Adrenal gland (tissue), 5 donors: ENCODE data around the gene WDR45B.

Source experiments
- CTCF ChIP-seq, 6 experiments: fragments of 450-650 bp in 4 of 6; fragments of 200-600 bp in 2 of 6; sonication (generic) in 1 of 6; IDR thresholded peaks; 1 replicate in 5 of 6; 2 replicates in 1 of 6; pipeline versions ENCODE4 v1.5.1 to v1.8.0; 2016 to 2021; ENCODE audit warnings: antibody characterized with exemption in 6 of 6, mild to moderate bottlenecking in 2 of 6, moderate library complexity in 1 of 6
- POLR2A ChIP-seq, 2 donors: fragments of 450-650 bp; IDR thresholded peaks; one replicate each; pipeline ENCODE4 v1.6.1; 2017; ENCODE audit warnings: antibody characterized with exemption in 2 of 2, mild to moderate bottlenecking in 2 of 2, moderate library complexity in 1 of 2
- donor health status: DM: no; HTN: no; CAD: no.

DNA sequence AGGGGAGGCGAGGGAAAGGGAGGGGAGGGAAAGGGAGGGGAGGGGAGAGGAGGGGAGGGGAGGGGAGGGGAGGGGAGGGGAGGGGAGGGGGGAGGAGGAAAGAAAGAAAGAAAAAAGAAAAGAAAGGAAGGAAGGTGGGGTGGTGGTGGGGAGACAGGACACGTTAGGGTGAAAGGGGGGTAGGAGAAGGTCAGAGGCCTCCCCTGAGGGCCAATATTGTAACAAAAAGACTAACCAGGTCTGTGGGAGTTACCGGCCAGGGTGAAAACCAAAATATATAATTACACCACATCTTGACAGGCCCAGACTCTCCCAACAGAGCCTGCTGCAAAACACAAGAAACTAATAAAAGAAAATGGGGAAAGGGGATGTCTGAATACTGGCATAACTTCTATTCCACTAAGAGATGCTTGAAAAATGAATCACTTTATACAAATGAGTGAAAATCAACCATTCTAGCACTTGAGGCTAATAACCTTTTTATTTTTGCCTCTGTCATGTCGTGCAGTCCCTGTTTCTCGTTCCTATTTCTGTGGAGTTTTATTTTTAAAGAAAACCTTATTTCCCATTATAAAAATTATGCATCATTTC, 10.0 kb downstream of the WDR45B start:
- TF ChIP-seq CTCF (IDR thresholded peaks at IDR 0.05) = no peak
- TF ChIP-seq POLR2A (IDR thresholded peaks at IDR 0.05) = no peak
